Neural progenitor cell (in vitro differentiated cells): ENCODE results near the gene MYOM3.

Source experiments
- CTCF ChIP-seq: fragments of 200-600 bp; sonication (generic); IDR thresholded peaks from 2 replicates; pipeline ENCODE4 v1.5.1; 2017; ENCODE audit warnings: antibody characterized with exemption, mild to moderate bottlenecking
- EZH2 ChIP-seq: fragments of 200-600 bp; sonication (generic); IDR thresholded peaks from 2 replicates; pipeline ENCODE4 v1.6.1; 2017; ENCODE audit warnings: antibody characterized with exemption, mild to moderate bottlenecking, moderate library complexity

- TF ChIP-seq CTCF = no peak
- TF ChIP-seq EZH2 = no peak
Measured at GRCh38 chr1:24036088-24036487, 75.8 kb downstream of the MYOM3 start.
